ENCODE measurements around the gene FADS2. TPM values are rescaled to one million over a fixed set of nuclear protein-coding genes. Genes with fewer than 3 reads are reported as not detected.

The FADS2 gene
- total RNA-seq, 1 experiment from 2014 or later = 36.3 TPM

DNA sequence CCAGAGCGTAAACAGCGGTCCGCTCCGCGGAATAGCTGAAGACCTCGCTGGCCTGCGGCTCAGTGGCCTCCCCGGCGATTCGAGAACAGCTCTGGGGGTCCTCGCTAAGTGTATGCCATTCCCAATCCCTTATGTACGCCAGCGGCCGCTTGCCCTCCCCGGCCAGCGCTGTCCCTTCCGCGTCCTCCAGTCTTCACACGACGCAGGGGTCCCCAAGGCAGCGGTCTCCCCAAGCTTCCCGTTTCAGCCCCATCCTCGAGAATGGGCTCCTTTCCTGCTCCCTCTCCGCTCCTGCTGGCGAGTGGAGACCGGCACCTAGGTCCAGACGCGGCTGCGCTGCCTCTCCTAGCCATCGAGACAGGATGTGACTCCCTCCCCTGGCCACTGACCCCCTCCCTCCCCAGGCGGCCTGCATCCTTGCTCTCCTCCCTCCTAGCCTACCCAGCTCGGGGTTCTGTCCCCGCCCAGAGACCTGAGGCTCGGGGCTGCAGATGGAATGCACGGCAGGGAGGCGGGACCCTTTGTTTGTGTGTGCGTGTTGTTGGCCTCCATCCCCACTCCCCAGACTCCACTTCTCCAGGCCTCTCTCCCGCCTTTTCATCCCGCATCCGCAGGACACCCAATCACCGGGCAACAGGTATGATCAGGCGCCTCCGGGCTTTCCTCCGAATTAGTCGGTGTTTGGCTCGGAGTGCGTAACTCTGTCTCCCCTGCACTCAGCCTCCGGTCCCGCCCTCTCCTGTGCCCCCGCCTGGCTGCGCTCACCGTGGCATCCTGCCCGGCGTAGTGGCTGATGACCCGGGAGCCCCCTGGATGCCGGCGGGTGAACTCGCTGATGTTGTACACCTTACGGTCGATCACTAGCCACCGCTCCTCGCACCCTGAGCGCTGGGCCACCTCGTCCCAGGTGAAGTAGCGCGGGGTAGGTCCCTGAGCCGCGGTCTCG lies 12.0 kb upstream of the FADS2 start:
- POLR2A ChIA-PET = interaction anchor here (0.5 to 3.8 kb wide), 11 partner anchors 12 to 296 kb away, joined by 3 to 60 read pairs (median 6); partner anchors contain the start of genes FADS2, FEN1, FTH1 and TMEM258
- BruUV-seq (replicated peaks) = TSS peak; percentile 17

DNA sequence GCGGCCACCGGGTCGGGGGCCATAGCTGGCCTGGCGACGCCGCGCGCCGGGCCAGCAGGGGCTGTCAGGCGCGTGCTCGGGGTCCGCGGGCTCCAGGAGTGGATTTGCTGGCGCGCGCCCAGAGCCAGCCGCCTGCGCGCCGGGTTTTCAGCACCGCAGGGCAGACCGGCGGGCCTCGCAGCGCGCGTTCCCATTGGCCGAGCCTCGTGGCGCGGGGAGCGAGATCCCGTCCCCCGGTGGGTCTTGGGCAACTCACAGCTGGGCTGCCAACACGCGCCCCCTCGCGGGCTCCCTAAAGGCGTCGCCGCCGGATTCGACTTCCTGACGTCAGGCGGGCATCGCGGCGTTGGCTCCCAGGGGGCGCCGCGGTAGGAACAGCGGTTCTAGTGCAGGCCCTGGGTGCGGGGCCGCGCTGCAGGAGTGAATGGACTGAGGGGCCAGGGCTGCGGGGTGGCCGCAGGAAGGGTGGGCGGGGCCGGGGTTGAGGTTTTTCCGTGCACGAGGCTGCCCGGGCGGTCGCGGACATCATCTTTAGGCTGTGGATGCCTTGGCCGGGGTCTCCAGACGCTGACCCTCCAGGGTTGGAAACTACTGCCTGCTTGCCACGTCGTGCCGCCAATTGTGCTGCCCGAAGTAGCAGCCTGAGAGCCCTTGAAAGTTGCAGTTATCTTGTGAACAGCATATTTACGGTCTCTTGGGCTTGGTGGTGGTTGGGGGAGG lies 11.2 kb upstream of the FADS2 start, which contains the start of gene FADS1:
TSS of gene FADS1 (minus strand) at position 268 of the 720 bp plus-strand sequence. CDS start at position 194, 74 bp downstream.
- Mint-ChIP-seq H3K4me3 (ENCODE audit: unreplicated experiment) (peak within 1 kb of the TSS; percentile 81), H3K9me3 (ENCODE audit: unreplicated experiment) (no peaks in the 10 kb centered on the region), H3K4me1 (ENCODE audit: low read depth, unreplicated experiment) (peaks cover 18% of the 10 kb centered on the region), H3K36me3 (ENCODE audit: insufficient read depth, unreplicated experiment) (peaks cover 51% of the 10 kb centered on the region), H3K27me3 (ENCODE audit: insufficient read depth, unreplicated experiment) (no peaks in the 10 kb centered on the region), H3K27ac (ENCODE audit: unreplicated experiment) (peak within 1 kb of the TSS; percentile 90)
- intact Hi-C loops (cut with micrococcal nuclease; ENCODE audit: unreplicated experiment) = loop anchor here (1.0 to 5.0 kb wide), 3 partner anchors 74 to 150 kb away; partner anchors contain the start of genes FADS3 and FTH1
- Histone ChIP-seq H3K4me1 (peaks cover 16% of the 10 kb centered on the region), H3K36me3 (ENCODE audit: control insufficient read depth, insufficient read depth, low read length) (peaks cover 8% of the 10 kb centered on the region), H3K27me3 (replicated peaks; ENCODE audit: control insufficient read depth, insufficient read depth, low read length) (no peaks in the 10 kb centered on the region), H3K9me3 (no peaks in the 10 kb centered on the region), H3K4me3 (ENCODE audit: low read depth, low read length) (peak within 1 kb of the TSS; percentile 85)
- CTCF ChIA-PET = interaction anchor here (0.8 to 4.6 kb wide), 5 partner anchors 11 to 265 kb away, joined by 3 to 57 read pairs (median 4); partner anchors contain the start of genes FADS2, FEN1 and TMEM258
- peak; percentile 98 to 99 for DNase-seq
- POLR2A ChIA-PET = interaction anchor here (0.5 to 3.8 kb wide), 6 partner anchors 15 to 775 kb away, joined by 3 to 60 read pairs (median 3); partner anchors contain the start of genes FEN1, TMEM258 and TUT1
- BruUV-seq (replicated peaks) = no TSS peak
- TF ChIP-seq, protein P1, sequence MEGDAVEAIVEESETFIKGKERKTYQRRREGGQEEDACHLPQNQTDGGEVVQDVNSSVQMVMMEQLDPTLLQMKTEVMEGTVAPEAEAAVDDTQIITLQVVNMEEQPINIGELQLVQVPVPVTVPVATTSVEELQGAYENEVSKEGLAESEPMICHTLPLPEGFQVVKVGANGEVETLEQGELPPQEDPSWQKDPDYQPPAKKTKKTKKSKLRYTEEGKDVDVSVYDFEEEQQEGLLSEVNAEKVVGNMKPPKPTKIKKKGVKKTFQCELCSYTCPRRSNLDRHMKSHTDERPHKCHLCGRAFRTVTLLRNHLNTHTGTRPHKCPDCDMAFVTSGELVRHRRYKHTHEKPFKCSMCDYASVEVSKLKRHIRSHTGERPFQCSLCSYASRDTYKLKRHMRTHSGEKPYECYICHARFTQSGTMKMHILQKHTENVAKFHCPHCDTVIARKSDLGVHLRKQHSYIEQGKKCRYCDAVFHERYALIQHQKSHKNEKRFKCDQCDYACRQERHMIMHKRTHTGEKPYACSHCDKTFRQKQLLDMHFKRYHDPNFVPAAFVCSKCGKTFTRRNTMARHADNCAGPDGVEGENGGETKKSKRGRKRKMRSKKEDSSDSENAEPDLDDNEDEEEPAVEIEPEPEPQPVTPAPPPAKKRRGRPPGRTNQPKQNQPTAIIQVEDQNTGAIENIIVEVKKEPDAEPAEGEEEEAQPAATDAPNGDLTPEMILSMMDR (IDR thresholded peaks at IDR 0.05; ENCODE audit: insufficient read depth in 1 of 2, low read depth in 1 of 2, low read length in 1 of 2, severe bottlenecking in 1 of 2, unreplicated experiment in 1 of 2) = peak; percentile 72 to 95

More for the DNA sequence above, 12.0 kb upstream of the FADS2 start:
- H3K27ac Mint-ChIP-seq (ENCODE audit: unreplicated experiment) = peak overlapping the region; percentile 90
- TF ChIP-seq, protein P1 (IDR thresholded peaks at IDR 0.05; ENCODE audit: insufficient read depth in 1 of 2, low read depth in 1 of 2, low read length in 1 of 2, severe bottlenecking in 1 of 2, unreplicated experiment in 1 of 2) = peak in 1 of 2 experiments; percentile 14
- H3K4me3 Mint-ChIP-seq (ENCODE audit: unreplicated experiment) = peak overlapping the region; percentile 81
- DNase-seq = peak; percentile 76 to 81
- H3K9me3 Mint-ChIP-seq (ENCODE audit: unreplicated experiment) = no peaks in the 10 kb centered on the region
- CTCF ChIA-PET = interaction anchor here (0.8 to 4.6 kb wide), 14 partner anchors 10 to 292 kb away, joined by 3 to 57 read pairs (median 8); partner anchors contain the start of genes FADS2, FEN1 and TMEM258
- Histone ChIP-seq H3K9me3 (no peaks in the 10 kb centered on the region), H3K4me3 (ENCODE audit: low read depth, low read length) (peak overlapping the region; percentile 85), H3K4me1 (peaks cover 16% of the 10 kb centered on the region), H3K36me3 (ENCODE audit: control insufficient read depth, insufficient read depth, low read length) (peaks cover 8% of the 10 kb centered on the region), H3K27me3 (replicated peaks; ENCODE audit: control insufficient read depth, insufficient read depth, low read length) (no peaks in the 10 kb centered on the region)
- peaks cover 59% of the 10 kb centered on the region for H3K36me3 Mint-ChIP-seq (ENCODE audit: insufficient read depth, unreplicated experiment)
- H3K4me1 Mint-ChIP-seq (ENCODE audit: low read depth, unreplicated experiment) = peaks cover 18% of the 10 kb centered on the region
- intact Hi-C loops (cut with micrococcal nuclease; ENCODE audit: unreplicated experiment) = loop anchor here (1.0 to 5.0 kb wide), 4 partner anchors 19 to 151 kb away; partner anchors contain the start of genes FADS3 and FTH1
- no peaks in the 10 kb centered on the region for H3K27me3 Mint-ChIP-seq (ENCODE audit: insufficient read depth, unreplicated experiment)

Data from Caco-2 (cell line).